GM12878 (cell line): ENCODE data around the gene SAXO1.

Source experiments
- MAX ChIP-seq: IDR thresholded peaks from 2 replicates; pipeline ENCODE4 v1.6.1; 2012; ENCODE audit warnings: low read depth, low read length, improper control_type of control experiment
- POLR2A ChIP-seq: IDR thresholded peaks from 2 replicates; pipeline ENCODE4 v1.6.1; 2011; ENCODE audit warnings: low read depth, mild to moderate bottlenecking, low read length
- SP1 ChIP-seq: IDR thresholded peaks from one replicate; pipeline ENCODE4 v1.6.1; 2011; ENCODE audit warnings: low read depth, low read length
- ZNF384 ChIP-seq: IDR thresholded peaks from 2 replicates; pipeline ENCODE4 v1.6.1; 2012; ENCODE audit warnings: low read depth, mild to moderate bottlenecking, low read length, improper control_type of control experiment, borderline replicate concordance
- TF ChIP-seq, protein P1 (sequence below), 3 experiments: IDR thresholded peaks in 2 of 3; conservative IDR thresholded peaks in 1 of 3; 2 replicates each; pipeline ENCODE4 v1.5.1; 2011; ENCODE audit warnings: low read depth in 3 of 3, low read length in 3 of 3, mild to moderate bottlenecking in 3 of 3, control low read depth in 2 of 3, moderate library complexity in 2 of 3, inconsistent platforms in 1 of 3, mixed read lengths in 1 of 3; ENCODE audit not compliant: control insufficient read depth in 2 of 3, insufficient read depth in 1 of 3; ENCODE audit errors: extremely low read depth in 1 of 3
- TF ChIP-seq, protein P2 (sequence below): IDR thresholded peaks from 2 replicates; pipeline ENCODE4 v1.6.1; 2011; ENCODE audit warnings: mild to moderate bottlenecking, low read depth, low read length, moderate library complexity; ENCODE audit not compliant: insufficient replicate concordance

GRCh38 chr9:18893491-18893890 lies 139.5 kb downstream of the SAXO1 start:
- TF ChIP-seq MAX (no peak), ZNF384 (no peak), SP1 (no peak), POLR2A (no peak)
- TF ChIP-seq, protein P1, sequence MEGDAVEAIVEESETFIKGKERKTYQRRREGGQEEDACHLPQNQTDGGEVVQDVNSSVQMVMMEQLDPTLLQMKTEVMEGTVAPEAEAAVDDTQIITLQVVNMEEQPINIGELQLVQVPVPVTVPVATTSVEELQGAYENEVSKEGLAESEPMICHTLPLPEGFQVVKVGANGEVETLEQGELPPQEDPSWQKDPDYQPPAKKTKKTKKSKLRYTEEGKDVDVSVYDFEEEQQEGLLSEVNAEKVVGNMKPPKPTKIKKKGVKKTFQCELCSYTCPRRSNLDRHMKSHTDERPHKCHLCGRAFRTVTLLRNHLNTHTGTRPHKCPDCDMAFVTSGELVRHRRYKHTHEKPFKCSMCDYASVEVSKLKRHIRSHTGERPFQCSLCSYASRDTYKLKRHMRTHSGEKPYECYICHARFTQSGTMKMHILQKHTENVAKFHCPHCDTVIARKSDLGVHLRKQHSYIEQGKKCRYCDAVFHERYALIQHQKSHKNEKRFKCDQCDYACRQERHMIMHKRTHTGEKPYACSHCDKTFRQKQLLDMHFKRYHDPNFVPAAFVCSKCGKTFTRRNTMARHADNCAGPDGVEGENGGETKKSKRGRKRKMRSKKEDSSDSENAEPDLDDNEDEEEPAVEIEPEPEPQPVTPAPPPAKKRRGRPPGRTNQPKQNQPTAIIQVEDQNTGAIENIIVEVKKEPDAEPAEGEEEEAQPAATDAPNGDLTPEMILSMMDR (IDR thresholded peaks at IDR 0.05 in 2 of 3, conservative IDR thresholded peaks at IDR 0.05 in 1 of 3; ENCODE audit: control insufficient read depth in 2 of 3, extremely low read depth in 1 of 3, insufficient read depth in 1 of 3, low read depth in 3 of 3, low read length in 3 of 3) = no peak
- TF ChIP-seq, protein P2, sequence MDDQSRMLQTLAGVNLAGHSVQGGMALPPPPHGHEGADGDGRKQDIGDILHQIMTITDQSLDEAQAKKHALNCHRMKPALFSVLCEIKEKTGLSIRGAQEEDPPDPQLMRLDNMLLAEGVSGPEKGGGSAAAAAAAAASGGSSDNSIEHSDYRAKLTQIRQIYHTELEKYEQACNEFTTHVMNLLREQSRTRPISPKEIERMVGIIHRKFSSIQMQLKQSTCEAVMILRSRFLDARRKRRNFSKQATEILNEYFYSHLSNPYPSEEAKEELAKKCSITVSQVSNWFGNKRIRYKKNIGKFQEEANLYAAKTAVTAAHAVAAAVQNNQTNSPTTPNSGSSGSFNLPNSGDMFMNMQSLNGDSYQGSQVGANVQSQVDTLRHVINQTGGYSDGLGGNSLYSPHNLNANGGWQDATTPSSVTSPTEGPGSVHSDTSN = no peak
